NT2/D1 (cell line): ENCODE results near the gene UQCC5.
"Not testable (repeated sequence)": the region's sequence is repeated elsewhere in the genome, so short reads cannot be mapped to it uniquely, and the experiment has no call there.

ENCODE experiments used
- DNase-seq: peaks from one replicate; pipeline ENCODE4 v3.0.0-alpha.2; 2011; ENCODE audit warnings: low read depth, low spot score
- H3K27me3 ChIP-seq: 2 replicates; pipeline ENCODE4 v1.6.0; 2011; ENCODE audit warnings: mild to moderate bottlenecking; ENCODE audit not compliant: insufficient read length, insufficient read depth
- H3K36me3 ChIP-seq: 2 replicates; pipeline ENCODE4 v1.6.1; 2011; ENCODE audit warnings: mild to moderate bottlenecking, low read length, mixed read lengths; ENCODE audit not compliant: insufficient read depth, insufficient read length
- H3K4me1 ChIP-seq: 2 replicates; pipeline ENCODE4 v1.5.1; 2011; ENCODE audit not compliant: insufficient read depth, insufficient read length
- H3K4me3 ChIP-seq: 2 replicates; pipeline ENCODE4 v1.5.1; 2011; ENCODE audit warnings: low read depth; ENCODE audit not compliant: insufficient read length
- H3K9ac ChIP-seq: 2 replicates; pipeline ENCODE4 v1.6.0; 2011; ENCODE audit warnings: low read depth; ENCODE audit not compliant: insufficient read length
- H3K9me3 ChIP-seq: 2 replicates; pipeline ENCODE4 v1.5.1; 2011; ENCODE audit warnings: mild to moderate bottlenecking, low read length; ENCODE audit not compliant: insufficient read depth
- SUZ12 ChIP-seq: IDR thresholded peaks from 2 replicates; pipeline ENCODE4 v1.6.1; 2011; ENCODE audit not compliant: insufficient read length, insufficient read depth; ENCODE audit errors: extremely low read depth
- YY1 ChIP-seq: IDR thresholded peaks from 2 replicates; pipeline ENCODE4 v1.6.1; 2011; ENCODE audit not compliant: insufficient read length, insufficient read depth
- ZNF274 ChIP-seq: IDR thresholded peaks from 2 replicates; pipeline ENCODE4 v1.6.1; 2011; ENCODE audit warnings: mild to moderate bottlenecking, low read depth, low read length

The UQCC5 gene

DNA sequence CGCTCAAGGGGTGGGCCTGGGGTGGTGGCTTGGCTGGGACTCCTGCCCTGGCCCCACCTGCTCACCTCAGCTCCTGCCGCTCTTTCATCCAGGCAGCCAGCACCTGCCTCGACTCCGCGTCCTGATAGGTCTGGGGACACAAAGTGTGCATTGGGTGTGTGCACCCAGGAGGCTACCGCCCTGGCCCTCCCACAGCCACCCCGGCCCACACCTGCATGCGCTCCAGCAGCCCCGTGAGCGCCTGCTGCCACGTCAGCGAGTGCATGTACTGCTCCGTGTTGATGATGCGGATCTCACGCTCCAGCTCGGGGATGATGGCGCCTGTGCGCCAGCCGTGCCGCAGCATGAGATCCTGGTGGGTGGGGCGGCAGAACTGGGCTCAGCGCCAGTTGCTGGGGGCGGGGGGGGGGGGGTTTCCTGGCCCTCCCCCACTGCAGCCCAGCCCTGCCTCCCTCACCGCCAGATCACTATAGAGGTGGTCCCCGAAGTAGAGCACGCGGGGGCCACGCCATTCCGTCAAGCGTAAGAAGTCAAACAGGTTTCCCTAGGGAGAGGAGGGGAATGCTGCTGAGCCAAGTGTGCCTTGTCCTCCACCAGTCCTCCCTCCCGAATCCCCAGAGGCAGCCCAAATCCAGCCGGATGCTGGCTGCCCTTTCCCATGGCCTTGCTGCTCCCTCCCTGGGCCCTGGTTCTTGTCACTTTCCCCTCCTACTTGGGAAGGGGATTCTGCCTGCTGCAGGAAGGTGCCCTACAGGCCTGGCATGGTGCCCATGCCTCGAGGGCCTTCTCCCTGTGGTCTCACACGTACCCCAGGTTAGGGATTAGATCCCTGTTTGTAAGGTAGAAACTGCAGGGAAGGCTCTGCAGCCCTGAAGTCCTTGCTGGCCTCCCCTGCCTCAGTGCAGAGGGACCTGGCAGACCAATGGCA lies 11.4 kb upstream of the UQCC5 start:
- TF ChIP-seq SUZ12 (no peak), YY1 (no peak), ZNF274 (no peak)
- peaks cover 88% of the 10 kb centered on the region for H3K36me3 ChIP-seq
- no peaks in the 10 kb centered on the region for H3K27me3 ChIP-seq
- no peak overlapping the region for H3K4me3 ChIP-seq
- DNase-seq: no peak
- H3K9me3 ChIP-seq: no peaks in the 10 kb centered on the region
- no peak overlapping the region for H3K9ac ChIP-seq
- H3K4me1 ChIP-seq: peaks cover 10% of the 10 kb centered on the region

DNA sequence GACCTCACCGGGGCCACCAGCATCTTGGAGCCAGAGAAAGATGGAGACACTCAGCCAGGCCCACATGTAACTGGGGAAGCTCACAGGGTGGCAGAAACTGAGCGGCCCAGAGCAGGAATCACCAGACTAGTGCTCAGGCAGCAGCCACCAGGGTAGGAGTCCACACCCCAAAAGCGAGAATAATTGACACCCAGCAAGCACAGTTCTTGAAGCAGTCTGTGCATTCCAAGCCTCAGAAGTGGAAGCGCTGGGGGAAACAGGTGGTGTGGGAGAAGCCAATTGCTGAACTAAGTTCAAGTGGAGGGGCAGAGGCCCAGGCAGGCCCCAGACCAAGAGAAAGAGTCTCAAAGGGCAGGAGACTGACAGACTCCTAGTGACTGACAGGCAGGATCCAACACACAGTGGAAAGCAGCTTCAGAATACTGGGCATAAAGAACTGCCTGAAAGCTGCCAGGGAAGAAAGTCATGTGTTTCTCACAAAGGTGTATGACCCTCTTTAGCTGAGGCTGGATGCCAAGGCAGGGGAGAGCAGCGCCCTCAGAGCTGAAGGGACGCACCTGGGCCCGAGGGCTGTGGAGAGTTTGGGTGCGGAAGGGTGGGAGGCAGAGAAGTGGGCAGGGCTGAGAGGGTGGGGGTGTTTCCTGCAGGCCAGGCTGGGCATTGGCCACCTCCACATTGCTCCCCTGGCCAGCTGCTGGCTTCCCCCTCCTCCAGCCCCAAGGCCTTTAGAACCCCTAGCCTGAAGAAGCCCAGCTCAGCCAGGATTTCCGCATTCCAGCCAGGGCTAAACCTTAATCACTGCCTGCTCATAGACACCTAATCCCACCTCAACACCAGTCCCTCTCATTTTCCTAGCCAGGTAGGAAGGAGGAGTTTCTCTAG lies 10.5 kb upstream of the UQCC5 start:
- H3K9me3 ChIP-seq: no peaks in the 10 kb centered on the region
- peaks cover 97% of the 10 kb centered on the region for H3K36me3 ChIP-seq
- no peak for DNase-seq
- H3K4me3 ChIP-seq: no peak overlapping the region
- H3K4me1 ChIP-seq: peaks cover 10% of the 10 kb centered on the region
- no peak overlapping the region for H3K9ac ChIP-seq
- no peaks in the 10 kb centered on the region for H3K27me3 ChIP-seq
- TF ChIP-seq SUZ12 (no peak), ZNF274 (no peak), YY1 (no peak)

DNA sequence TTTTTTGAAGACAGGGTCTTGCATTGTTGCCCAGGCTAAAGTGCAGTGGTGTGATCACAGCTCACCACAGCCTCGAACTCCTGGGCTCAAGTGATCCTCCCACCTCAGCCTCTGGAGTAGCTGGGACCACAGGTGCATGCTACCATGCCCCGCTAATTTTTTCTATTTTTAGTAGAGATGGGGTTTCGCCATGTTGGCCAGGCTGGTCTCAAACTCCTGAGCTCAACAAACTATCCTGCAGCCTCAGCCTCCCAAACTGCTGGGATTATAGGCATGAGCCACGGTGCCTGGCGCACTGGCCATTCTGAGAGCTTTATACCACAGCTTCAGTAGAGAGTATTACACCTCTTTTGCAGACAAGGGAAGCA lies 9.8 kb upstream of the UQCC5 start:
- not testable (repeated sequence) for H3K27me3 ChIP-seq, H3K9me3 ChIP-seq, H3K9ac ChIP-seq, H3K4me3 ChIP-seq, DNase-seq
- Histone ChIP-seq H3K36me3 (peaks cover 99% of the 10 kb centered on the region), H3K4me1 (peaks cover 12% of the 10 kb centered on the region)

DNA sequence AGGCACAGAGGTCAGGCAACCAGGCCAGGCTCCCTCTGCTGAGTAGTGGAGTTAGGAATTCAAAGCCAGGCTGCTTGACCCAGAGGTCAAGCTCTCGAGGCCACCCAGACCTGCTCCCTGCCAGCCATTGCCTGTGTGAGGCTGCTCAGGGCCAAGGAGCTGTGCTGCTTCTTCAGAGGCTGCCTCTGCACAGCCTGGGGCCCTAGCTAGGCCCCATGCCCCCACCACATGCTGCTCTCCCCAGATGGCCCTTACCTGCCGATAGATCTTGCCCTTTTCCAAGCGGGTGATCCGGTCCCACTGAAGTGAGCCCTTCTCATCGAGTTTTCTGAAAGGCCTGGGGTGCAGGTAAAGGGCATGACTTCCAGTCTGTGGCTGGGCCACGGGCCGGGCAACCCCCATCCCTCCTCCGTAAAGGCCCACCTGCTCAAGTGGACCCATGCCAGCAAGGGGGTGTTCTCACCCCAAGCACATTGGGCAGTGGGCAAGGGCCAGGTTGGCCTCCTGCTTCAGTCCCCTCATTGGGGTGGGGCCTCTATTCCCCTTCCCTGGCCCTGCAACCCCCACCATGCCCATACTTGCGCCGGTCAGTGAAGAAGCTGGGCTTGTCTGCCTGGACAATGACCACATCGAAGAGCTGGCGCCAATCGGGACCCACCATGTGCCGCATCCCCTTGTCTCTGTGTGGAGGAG lies 9.2 kb upstream of the UQCC5 start:
- Histone ChIP-seq H3K4me3 (no peak overlapping the region), H3K9me3 (no peaks in the 10 kb centered on the region), H3K4me1 (peaks cover 17% of the 10 kb centered on the region), H3K36me3 (peaks cover 99% of the 10 kb centered on the region), H3K9ac (no peak overlapping the region), H3K27me3 (no peaks in the 10 kb centered on the region)
- TF ChIP-seq YY1: no peak
- TF ChIP-seq ZNF274: no peak
- no peak for TF ChIP-seq SUZ12
- no peak for DNase-seq

DNA sequence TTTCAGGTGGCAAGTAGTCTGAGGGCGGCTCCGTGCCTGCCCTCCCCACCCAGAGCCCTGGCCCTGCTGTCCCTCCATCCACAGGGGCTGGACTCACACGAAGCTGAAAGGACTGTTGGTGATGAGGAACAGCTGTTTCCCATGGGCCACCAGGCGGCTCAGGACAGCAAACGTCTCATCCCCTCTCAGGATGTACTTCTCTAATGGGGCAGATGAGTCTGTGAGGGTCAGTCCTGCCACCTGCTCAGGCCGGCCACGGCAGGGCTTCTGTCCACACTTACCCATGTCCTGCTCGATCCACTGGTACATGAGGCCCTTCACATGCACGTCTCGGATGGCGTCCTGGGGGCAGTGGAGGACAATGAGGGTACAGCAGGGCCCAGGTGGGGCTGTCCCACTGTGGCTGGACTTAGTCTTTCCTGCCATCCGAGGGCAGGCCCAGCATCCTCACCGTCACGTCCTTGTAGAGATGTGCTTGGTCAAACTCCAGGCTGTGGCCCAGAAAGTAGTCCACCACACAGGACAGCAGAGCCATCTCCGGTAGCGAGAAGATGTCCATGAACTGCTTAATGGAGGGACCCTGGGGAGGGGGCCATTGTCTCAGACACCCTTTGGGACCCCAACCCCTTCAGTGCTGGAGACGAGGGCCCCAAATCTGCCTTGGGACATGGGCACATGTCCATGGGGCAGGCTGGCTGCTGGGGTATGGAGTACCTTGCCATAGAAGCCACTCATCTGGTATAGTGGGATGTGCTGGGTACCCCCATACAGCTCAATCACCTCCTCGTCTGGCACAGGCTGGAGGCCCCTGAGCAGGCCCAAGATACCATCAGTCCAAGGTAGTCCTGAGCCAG lies 8.4 kb upstream of the UQCC5 start:
- peaks cover 22% of the 10 kb centered on the region for H3K4me1 ChIP-seq
- H3K27me3 ChIP-seq: no peaks in the 10 kb centered on the region
- TF ChIP-seq ZNF274: no peak
- no peak for TF ChIP-seq SUZ12
- no peak for TF ChIP-seq YY1
- no peaks in the 10 kb centered on the region for H3K9me3 ChIP-seq
- no peak overlapping the region for H3K4me3 ChIP-seq
- no peak overlapping the region for H3K9ac ChIP-seq
- no peak for DNase-seq
- H3K36me3 ChIP-seq: peaks cover 96% of the 10 kb centered on the region

DNA sequence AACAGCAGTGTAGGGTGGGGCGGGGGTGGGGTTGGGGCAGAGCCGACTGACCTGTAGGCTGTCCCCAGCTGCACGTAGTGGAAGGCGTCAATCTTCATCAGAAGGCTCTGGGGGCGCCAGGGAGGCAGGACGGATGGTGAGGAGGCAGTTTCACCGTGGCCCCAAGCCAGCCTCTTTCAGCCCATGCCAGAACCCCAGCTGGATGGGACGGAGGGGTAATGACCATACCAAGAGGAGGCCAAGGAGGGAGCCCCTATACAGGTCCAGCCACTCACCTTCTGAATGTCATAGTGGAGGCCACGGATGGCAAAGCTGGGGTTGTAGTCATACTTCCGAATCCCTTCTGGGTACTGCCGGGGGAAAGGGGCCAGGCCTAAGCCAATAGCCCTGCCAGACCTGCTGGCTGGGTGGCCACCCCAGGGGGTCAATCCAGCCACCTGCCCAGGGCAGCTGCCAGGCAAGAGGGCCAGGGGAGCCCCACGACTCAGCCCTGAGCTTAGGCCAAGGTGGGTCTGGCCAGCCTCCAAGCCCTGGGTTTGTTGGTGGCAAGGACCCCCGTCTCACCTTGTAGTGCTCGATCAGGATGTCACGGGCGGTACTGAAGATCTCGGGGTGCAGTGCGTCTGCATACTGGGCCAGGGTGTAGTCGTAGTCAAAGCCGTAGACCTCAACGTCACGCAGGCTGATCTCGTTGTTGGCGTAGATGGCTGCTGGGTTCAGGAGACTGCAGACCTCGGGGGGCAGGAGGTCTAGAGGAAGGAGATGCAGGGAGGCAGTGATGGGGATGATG lies 7.6 kb upstream of the UQCC5 start:
- DNase-seq: no peak
- H3K4me1 ChIP-seq: peaks cover 22% of the 10 kb centered on the region
- H3K4me3 ChIP-seq: no peak overlapping the region
- no peaks in the 10 kb centered on the region for H3K9me3 ChIP-seq
- no peak for TF ChIP-seq SUZ12
- TF ChIP-seq YY1: no peak
- no peak for TF ChIP-seq ZNF274
- H3K36me3 ChIP-seq: peaks cover 88% of the 10 kb centered on the region
- H3K9ac ChIP-seq: no peak overlapping the region
- H3K27me3 ChIP-seq: no peaks in the 10 kb centered on the region
